HK-2 (cell line): ENCODE measurements around the gene ENKUR.

Experiments used
- DNase-seq: peaks from one replicate; pipeline ENCODE4 v3.0.0-alpha.2; 2018; ENCODE audit not compliant: unreplicated experiment

ENKUR gene

DNA sequence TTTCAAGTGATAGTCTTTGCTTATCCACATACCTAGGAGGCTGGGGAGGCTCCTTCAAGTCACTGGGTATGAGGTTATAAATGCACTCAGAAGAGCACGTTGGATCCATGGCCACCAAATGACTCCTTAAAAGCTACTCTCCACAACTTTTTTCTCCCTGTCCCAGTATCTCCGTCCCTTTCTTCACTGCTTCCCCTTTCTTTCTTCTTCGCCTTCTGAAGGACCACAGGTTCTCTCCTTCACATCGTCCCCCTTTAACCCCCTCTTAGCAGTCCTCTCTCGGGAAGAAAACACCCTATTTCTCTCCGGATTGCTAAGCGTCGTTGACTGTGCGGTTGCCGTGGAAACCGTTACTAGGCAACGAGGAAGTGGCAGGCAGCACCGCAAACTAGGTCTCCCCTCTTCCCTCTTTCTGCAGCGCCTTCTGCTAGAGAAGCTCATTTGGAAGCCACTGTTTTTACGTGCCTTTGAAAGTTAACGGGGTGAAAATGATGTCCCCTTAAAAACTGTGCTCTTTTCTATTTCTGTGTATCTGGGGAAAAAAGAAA lies at the start of gene ENKUR:
TSS of gene ENKUR (minus strand) at position 331 of the 548 bp plus-strand sequence. CDS start at position 109, 222 bp downstream.
- peak; percentile 72 for DNase-seq

DNA sequence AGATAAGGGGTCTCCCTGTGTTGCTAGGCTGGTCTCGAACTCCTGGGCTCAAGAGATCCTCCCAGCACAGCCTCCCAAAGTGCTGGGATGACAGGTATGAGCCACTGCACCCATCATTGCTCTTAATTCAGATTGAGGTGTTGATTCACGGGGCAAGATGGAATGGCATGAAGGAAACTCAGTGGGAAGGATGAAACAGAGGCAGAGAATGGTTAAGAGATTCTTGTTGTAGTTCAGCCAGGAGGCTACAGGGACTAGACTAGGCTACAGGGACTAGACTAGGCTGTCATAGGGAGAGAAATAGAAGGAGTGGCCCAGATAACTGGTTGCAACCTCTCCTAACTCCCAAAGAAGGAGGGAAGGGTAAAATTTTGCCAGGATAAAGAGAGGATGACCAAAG lies 48.4 kb upstream of the ENKUR start:
- DNase-seq, result no peak

- DNase-seq, result no peak
Observed at GRCh38 chr10:25063644-25064043, 47.7 kb upstream of the ENKUR start.

- no peak for DNase-seq
Observed at GRCh38 chr10:25063157-25063556, 47.2 kb upstream of the ENKUR start.

DNA sequence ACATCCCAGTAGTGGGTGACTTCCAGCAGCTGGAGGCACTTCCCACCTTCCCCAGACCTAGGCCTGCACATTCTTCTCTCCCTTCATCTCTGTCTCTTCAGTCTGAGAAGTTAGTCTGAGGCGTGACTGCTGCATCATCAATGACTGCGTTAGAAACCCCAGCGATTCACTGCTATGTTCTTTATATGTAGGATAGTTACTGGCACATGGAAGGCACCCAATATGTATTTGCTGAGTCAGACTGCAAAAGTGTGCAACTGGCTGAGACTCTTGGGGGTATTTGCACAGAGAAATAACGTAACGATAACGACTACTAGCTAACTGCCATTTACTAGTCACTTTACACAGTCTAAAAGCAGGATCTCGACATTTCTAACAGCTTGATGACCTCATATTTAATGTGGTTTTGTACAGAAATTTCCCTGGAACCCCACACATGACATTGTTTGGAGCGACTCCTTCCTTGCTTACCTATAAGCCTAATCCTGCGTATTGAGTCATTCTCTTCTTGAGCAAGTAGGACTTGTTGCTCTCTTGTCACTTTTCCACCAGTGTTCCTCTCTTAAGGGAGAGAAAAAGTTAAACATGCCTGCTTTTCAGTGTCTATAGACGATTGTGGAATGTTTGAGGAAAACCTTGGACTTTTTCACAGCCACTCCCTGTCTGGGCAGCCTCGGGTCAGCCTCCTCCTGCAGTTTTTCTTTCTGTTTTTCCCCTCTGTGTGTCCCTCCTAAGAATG lies 45.9 kb upstream of the ENKUR start:
- peak; percentile 3 for DNase-seq

DNA sequence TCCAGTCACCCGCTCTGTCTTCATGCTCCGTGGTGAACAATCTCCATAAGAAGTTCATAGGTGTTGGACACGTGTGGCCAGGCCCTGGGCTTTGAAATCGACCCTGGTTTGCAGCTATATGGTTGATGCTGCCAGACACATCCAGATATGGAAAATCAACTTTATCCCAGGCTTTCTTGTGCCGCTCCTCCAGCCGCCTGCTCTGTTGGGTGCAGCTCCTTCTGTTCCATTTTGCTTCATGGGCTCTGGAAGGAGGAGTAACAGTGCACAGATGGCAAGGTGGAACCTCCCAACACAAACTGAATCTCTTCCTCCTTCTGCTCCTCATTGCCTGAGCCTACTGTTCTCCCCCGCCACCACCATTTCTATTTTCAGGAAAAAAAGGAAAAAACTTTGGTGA lies 45.2 kb upstream of the ENKUR start:
- DNase-seq, result no peak

DNA sequence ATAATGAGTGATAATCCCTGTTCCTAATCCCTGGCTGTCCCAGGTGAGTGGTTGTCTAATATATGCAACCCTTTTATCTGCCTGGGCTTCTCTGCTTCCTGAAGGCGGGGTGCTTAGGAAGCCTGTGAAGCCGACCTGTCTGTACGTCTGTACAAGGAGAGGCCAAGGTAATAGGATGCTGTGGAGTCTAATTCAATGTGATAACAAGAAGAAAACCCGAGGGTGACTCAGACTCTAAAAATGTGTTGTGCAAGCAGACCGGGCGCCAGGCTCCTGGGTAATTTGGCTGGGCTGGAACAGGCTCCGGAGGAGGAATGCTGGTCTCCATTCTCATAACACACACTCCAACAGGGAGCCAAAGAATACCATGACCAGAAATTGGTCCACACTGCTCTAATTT lies 44.0 kb upstream of the ENKUR start:
- peak; percentile 60 for DNase-seq

GRCh38 chr10:25057886-25058285 lies 41.9 kb upstream of the ENKUR start:
- no peak for DNase-seq

DNA sequence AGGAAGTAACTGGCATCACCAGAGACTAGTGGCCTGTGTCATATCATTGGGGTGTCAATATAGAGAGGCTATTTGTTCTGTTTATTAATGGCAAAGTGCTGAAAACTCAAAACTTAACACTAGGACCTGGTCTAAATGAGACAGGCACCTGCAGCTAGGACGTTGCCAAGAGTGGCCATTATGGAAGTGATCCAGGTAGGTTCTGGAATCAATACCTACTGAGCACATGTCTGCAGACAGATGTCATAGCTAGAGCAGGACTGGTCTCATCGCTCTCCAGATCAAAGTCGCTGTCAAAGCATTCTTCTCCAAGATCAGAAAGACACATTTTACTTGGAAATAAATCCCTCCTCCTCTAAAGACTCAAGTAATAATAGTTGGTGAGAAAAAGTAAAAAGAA lies 40.8 kb upstream of the ENKUR start:
- no peak for DNase-seq

GRCh38 chr10:25052012-25052411 lies 36.1 kb upstream of the ENKUR start:
- DNase-seq, result no peak

GRCh38 chr10:25050402-25050801 lies 34.4 kb upstream of the ENKUR start:
- DNase-seq, result no peak

DNA sequence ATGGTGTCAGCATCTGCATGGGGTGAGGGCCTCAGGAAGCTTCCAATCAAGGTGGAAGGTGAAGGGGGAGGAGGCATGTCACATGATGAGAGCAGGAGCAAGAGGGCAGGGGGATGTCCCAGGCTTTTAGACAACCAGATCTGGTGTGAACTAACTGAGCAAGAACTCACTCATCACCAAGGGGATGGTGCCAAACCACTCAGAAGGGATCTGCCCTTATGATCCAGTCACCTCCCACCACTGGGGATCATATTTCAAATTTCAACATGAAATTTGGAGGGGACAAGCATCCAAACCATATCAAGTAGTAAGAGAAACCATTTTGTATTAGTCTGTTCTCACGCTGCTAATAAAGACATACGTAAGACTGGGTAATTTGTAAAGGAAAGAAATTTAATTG lies 34.0 kb upstream of the ENKUR start:
- no peak for DNase-seq

DNA sequence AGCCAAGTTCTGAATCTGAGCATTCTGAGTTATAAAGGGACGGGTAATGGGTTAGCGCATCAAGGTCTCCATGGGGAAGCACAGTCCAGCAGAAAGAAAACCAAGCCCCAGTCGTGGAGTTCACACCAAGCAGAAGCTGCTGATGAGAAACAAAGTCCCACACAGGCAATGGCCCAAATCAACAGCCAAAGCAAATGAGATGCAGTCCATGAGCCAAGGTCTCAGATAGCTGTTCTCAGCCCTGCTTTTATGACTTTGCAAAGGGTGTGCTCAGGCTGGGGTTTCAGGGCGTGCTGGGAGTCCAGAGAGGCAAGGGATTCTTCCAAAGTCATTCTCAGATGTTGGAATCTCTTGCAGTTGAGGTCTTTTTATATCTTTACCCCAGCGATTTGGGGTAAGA lies 32.5 kb upstream of the ENKUR start:
- DNase-seq, result no peak

- no peak for DNase-seq
Observed at GRCh38 chr10:25047591-25048301, 31.8 kb upstream of the ENKUR start.

GRCh38 chr10:25047088-25047487 lies 31.1 kb upstream of the ENKUR start:
- no peak for DNase-seq

DNA sequence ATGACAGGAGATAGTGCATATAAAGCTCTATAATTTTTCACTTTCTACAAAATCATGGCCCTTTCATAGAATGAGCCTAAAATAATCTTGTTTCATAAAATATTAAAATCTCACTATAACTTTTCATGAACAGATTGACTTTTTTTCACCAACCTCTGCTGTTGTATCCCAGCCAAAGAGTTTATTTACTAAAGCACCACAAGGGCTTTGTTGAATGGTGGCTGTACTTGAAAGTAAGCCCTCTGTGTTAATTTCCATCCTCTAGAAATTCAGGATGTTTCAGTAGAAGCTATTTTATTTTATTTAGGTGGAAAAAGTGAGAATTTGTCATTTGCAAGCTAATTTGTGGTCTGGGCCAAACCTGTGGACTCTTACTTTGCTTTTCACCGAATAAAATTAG lies 30.7 kb upstream of the ENKUR start:
- DNase-seq, result no peak

DNA sequence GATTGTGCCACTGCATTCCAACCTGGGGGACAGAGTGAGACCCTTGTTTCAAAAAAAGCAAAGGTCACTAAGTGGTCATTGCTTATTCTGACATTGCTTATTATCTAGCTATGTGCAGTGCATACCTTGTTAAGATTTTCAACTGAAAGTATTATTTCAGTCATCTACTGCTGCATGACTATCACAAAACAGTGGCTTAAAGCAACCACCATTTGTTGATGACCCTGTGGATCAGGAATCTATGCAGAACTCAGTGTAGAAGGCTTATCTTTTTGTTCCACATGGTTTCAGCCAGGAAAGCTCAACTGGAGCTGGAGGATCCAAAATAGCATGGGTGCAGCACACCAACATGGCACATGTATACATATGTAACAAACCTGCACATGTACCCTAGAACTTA lies 23.6 kb upstream of the ENKUR start:
- no peak for DNase-seq

DNA sequence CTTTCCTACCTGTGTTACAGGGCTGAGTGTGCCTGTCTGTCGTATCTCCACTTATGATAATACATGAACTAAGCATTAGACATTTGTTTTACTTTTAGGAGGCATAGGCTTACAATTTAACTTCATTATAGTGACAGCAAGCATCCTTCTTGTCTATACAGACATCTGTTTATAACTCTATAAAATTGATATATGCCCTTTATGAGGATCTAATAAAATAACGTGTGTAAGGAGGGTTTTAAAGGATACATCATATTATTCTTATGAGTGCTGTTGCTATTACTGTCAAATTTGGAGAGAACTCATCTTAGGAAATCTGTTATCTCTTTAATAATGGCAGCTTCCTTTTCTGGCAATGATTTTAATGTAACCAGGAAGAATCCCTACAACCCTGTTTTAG lies 22.4 kb upstream of the ENKUR start:
- DNase-seq, result no peak

DNA sequence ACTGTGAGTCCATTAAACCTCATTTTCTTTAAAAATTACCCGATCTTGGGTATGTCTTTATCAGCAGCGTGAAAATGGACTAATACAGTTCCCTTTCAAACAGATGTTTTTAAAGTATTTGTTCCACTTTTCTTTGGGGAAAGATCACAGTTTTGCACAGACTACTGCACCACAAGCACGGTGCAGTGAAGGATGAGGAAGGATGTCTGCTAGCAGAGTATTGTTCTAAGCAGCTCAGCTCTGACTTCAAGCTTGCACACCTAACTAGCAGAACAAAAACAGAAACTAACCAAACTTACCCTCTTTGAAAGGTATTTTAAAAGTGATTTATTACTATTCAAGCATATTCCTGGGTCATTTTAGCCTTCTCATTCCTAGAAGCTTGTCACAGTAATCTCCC lies 20.4 kb upstream of the ENKUR start:
- no peak for DNase-seq

- DNase-seq, result no peak
Observed at GRCh38 chr10:25029519-25029918, 13.6 kb upstream of the ENKUR start.

DNA sequence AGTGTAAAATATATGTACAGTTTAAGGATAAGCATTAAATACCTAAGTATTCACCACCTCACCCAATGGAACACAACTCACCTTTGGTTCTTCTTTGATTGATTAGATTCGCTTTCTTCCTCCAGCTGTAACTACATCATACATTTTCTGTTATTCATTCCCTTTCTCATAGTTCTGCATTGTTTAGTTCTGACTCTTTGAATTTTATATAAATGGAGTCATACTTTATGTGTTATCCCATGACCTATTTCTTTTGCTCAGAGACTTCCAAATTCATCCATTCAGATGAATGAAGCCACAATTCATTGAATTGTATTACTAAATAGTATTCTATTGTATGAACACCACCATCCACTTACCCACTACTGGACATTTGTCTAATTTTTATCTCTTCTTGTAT lies 12.8 kb upstream of the ENKUR start:
- no peak for DNase-seq

GRCh38 chr10:25026463-25026862 lies 10.5 kb upstream of the ENKUR start:
- DNase-seq, result no peak

GRCh38 chr10:25024528-25024927 lies 8.6 kb upstream of the ENKUR start:
- DNase-seq, result no peak
